DOHH2 (cell line): ENCODE measurements around the gene WNT2.

Source experiments
- H3F3A ChIP-seq: fragments of 200-600 bp; sonication (generic), shearing (Covaris generic); 2 replicates; pipeline ENCODE4 v1.6.0; 2016; ENCODE audit warnings: antibody characterized with exemption, mild to moderate bottlenecking; ENCODE audit not compliant: control insufficient read depth, insufficient read depth
- H3K27ac ChIP-seq: fragments of 200-600 bp; sonication (generic); 2 replicates; pipeline ENCODE4 v1.5.1; 2014; ENCODE audit warnings: low read depth, mild to moderate bottlenecking, low read length, moderate library complexity
- H3K27me3 ChIP-seq: fragments of 200-600 bp; sonication (generic); 2 replicates; pipeline ENCODE4 v1.6.1; 2014; ENCODE audit warnings: mild to moderate bottlenecking, low read length, mixed read lengths; ENCODE audit not compliant: control insufficient read depth
- H3K36me3 ChIP-seq: fragments of 200-600 bp; sonication (generic); 2 replicates; pipeline ENCODE4 v1.6.1; 2014; ENCODE audit warnings: mild to moderate bottlenecking, low read length, moderate library complexity, mixed read lengths; ENCODE audit not compliant: control insufficient read depth
- H3K4me1 ChIP-seq: fragments of 200-600 bp; sonication (generic); 2 replicates; pipeline ENCODE4 v1.6.1; 2014; ENCODE audit warnings: mild to moderate bottlenecking, low read length, mixed read lengths; ENCODE audit not compliant: control insufficient read depth
- H3K4me2 ChIP-seq: fragments of 200-600 bp; sonication (generic); 2 replicates; pipeline ENCODE4 v1.6.0; 2014; ENCODE audit warnings: mild to moderate bottlenecking, low read length, moderate library complexity
- H3K4me3 ChIP-seq: fragments of 200-600 bp; sonication (generic); 2 replicates; pipeline ENCODE4 v1.5.1; 2014; ENCODE audit warnings: mild to moderate bottlenecking, low read length, mixed read lengths
- H3K79me2 ChIP-seq: fragments of 200-600 bp; sonication (generic); 2 replicates; pipeline ENCODE4 v1.6.1; 2014; ENCODE audit warnings: mild to moderate bottlenecking, low read length, mixed read lengths; ENCODE audit not compliant: control insufficient read depth
- H3K9me2 ChIP-seq: fragments of 200-600 bp; sonication (generic); replicated peaks from 2 replicates; pipeline ENCODE4 v1.6.1; 2014; ENCODE audit warnings: mild to moderate bottlenecking, low read length, mixed read lengths; ENCODE audit not compliant: control insufficient read depth
- H3K9me3 ChIP-seq: fragments of 200-600 bp; sonication (generic); 2 replicates; pipeline ENCODE4 v1.6.1; 2014; ENCODE audit warnings: antibody characterized with exemption, low read length, mixed read lengths; ENCODE audit not compliant: control insufficient read depth, insufficient read depth
- H4K20me1 ChIP-seq: fragments of 200-600 bp; sonication (generic); 2 replicates; pipeline ENCODE4 v1.6.0; 2014; ENCODE audit warnings: low read depth, mild to moderate bottlenecking, antibody characterized with exemption, low read length, moderate library complexity; ENCODE audit not compliant: control insufficient read depth, insufficient read depth
- CTCF ChIP-seq: fragments of 200-600 bp; sonication (generic); IDR thresholded peaks from one replicate; pipeline ENCODE4 v1.5.1; 2014; ENCODE audit warnings: antibody characterized with exemption, mild to moderate bottlenecking, low read depth, low read length; ENCODE audit not compliant: poor library complexity, severe bottlenecking
- EZH2phosphoT487 ChIP-seq: fragments of 200-600 bp; sonication (generic); IDR thresholded peaks from 2 replicates; pipeline ENCODE4 v1.6.1; 2017; ENCODE audit warnings: borderline replicate concordance, mild to moderate bottlenecking, antibody characterized with exemption, low read length, moderate library complexity, mixed read lengths

Gene WNT2

GRCh38 chr7:117347480-117347879, 24.6 kb upstream of the WNT2 start:
- no peaks in the 10 kb centered on the region for H3K9me2 ChIP-seq
- H4K20me1 ChIP-seq, result no peaks in the 10 kb centered on the region
- H3K4me2 ChIP-seq, result no peak overlapping the region
- no peaks in the 10 kb centered on the region for H3K27me3 ChIP-seq
- H3F3A ChIP-seq, result no peaks in the 10 kb centered on the region
- H3K79me2 ChIP-seq, result no peaks in the 10 kb centered on the region
- no peaks in the 10 kb centered on the region for H3K4me1 ChIP-seq
- TF ChIP-seq CTCF (no peak), EZH2phosphoT487 (no peak)
- H3K9me3 ChIP-seq, result no peaks in the 10 kb centered on the region
- H3K36me3 ChIP-seq, result no peaks in the 10 kb centered on the region
- H3K4me3 ChIP-seq, result no peak overlapping the region
- H3K27ac ChIP-seq, result no peak overlapping the region

- no peak for TF ChIP-seq EZH2phosphoT487
- H3K9me2 ChIP-seq, result no peaks in the 10 kb centered on the region
- H3K4me3 ChIP-seq, result no peak overlapping the region
- H3K9me3 ChIP-seq, result no peaks in the 10 kb centered on the region
- no peaks in the 10 kb centered on the region for H3F3A ChIP-seq
- no peak overlapping the region for H3K27ac ChIP-seq
- no peaks in the 10 kb centered on the region for H3K36me3 ChIP-seq
- H4K20me1 ChIP-seq, result no peaks in the 10 kb centered on the region
- H3K4me2 ChIP-seq, result no peak overlapping the region
- no peaks in the 10 kb centered on the region for H3K4me1 ChIP-seq
- no peaks in the 10 kb centered on the region for H3K27me3 ChIP-seq
- H3K79me2 ChIP-seq, result no peaks in the 10 kb centered on the region
Observed at GRCh38 chr7:117346161-117346560, 23.3 kb upstream of the WNT2 start.

- Histone ChIP-seq H3K27me3 (no peaks in the 10 kb centered on the region; the same call in 1 of the 2 replicates), H4K20me1 (no peaks in the 10 kb centered on the region), H3K4me2 (no peak overlapping the region), H3K36me3 (no peaks in the 10 kb centered on the region), H3K9me2 (no peaks in the 10 kb centered on the region; the same call in 1 of the 2 replicates), H3K79me2 (no peaks in the 10 kb centered on the region), H3K27ac (no peak overlapping the region), H3K4me1 (no peaks in the 10 kb centered on the region), H3K4me3 (no peak overlapping the region), H3F3A (no peaks in the 10 kb centered on the region), H3K9me3 (no peaks in the 10 kb centered on the region)
- no peak for TF ChIP-seq EZH2phosphoT487
- no peak for TF ChIP-seq CTCF
Observed at GRCh38 chr7:117338020-117338419, 15.2 kb upstream of the WNT2 start.

GRCh38 chr7:117333168-117333567, 10.3 kb upstream of the WNT2 start:
- Histone ChIP-seq H3F3A (no peaks in the 10 kb centered on the region), H3K4me3 (no peak overlapping the region), H3K27me3 (no peaks in the 10 kb centered on the region; the same call in 1 of the 2 replicates), H3K9me3 (no peaks in the 10 kb centered on the region), H3K4me1 (no peaks in the 10 kb centered on the region), H3K9me2 (no peaks in the 10 kb centered on the region; the same call in 1 of the 2 replicates), H3K79me2 (no peaks in the 10 kb centered on the region), H3K27ac (no peak overlapping the region), H3K4me2 (no peak overlapping the region), H3K36me3 (no peaks in the 10 kb centered on the region), H4K20me1 (no peaks in the 10 kb centered on the region)
- TF ChIP-seq EZH2phosphoT487 (no peak), CTCF (no peak)
